Keratinocyte (primary cell): ENCODE data around the gene XAB2. TPM values are rescaled to one million over a fixed set of nuclear protein-coding genes. Genes with fewer than 3 reads are reported as not detected.

Experiments used
- DNase-seq: peaks from one replicate; pipeline ENCODE4 v3.0.0-alpha.2; 2011; ENCODE audit warnings: low read depth, missing footprints, low spot score
- FAIRE-seq: peaks from 2 replicates; lab custom pipeline; 2011; peaks lifted over from hg19 to GRCh38; lab: Jason Lieb, UNC
- H2AFZ ChIP-seq: 2 replicates; pipeline ENCODE4 v1.6.0; 2012; ENCODE audit warnings: low read length, control low read depth, inconsistent platforms; ENCODE audit not compliant: control insufficient read depth
- H3K27ac ChIP-seq: 2 replicates; pipeline ENCODE4 v1.5.1; 2011; ENCODE audit warnings: low read length; ENCODE audit not compliant: control insufficient read depth, insufficient read depth
- H3K27me3 ChIP-seq: 3 replicates; pipeline ENCODE4 v1.6.0; 2011; ENCODE audit warnings: low read length; ENCODE audit not compliant: control insufficient read depth, insufficient read depth; ENCODE audit errors: extremely low read depth
- H3K36me3 ChIP-seq, 2 experiments: 2 replicates in 1 of 2; 3 replicates in 1 of 2; pipeline ENCODE4 v1.5.1; 2011; ENCODE audit warnings: low read length in 2 of 2, mild to moderate bottlenecking in 1 of 2; ENCODE audit not compliant: control insufficient read depth in 2 of 2, insufficient read depth in 2 of 2; ENCODE audit errors: extremely low read depth in 1 of 2
- H3K4me1 ChIP-seq: 3 replicates; pipeline ENCODE4 v1.5.1; 2011; ENCODE audit warnings: low read length; ENCODE audit not compliant: control insufficient read depth, insufficient read depth; ENCODE audit errors: extremely low read depth
- H3K4me2 ChIP-seq: 3 replicates; pipeline ENCODE4 v1.6.0; 2011; ENCODE audit warnings: low read depth, low read length; ENCODE audit not compliant: control insufficient read depth, insufficient read depth; ENCODE audit errors: extremely low read depth
- H3K4me3 ChIP-seq, 3 experiments: fragments of 200-600 bp in 1 of 3; sonication (generic) in 1 of 3; 2 replicates in 2 of 3; 3 replicates in 1 of 3; pipeline ENCODE4 v1.5.1; 2011 to 2016; ENCODE audit warnings: low read length in 3 of 3, mild to moderate bottlenecking in 3 of 3, control low read depth in 2 of 3, inconsistent platforms in 1 of 3, low read depth in 1 of 3, mixed read lengths in 1 of 3, mixed run types in 1 of 3, moderate library complexity in 1 of 3; ENCODE audit not compliant: control insufficient read depth in 2 of 3, insufficient read depth in 2 of 3; ENCODE audit errors: extremely low read depth in 1 of 3
- H3K79me2 ChIP-seq: 2 replicates; pipeline ENCODE4 v1.6.0; 2012; ENCODE audit warnings: low read length; ENCODE audit not compliant: control insufficient read depth, insufficient read depth
- H3K9ac ChIP-seq: 3 replicates; pipeline ENCODE4 v1.6.0; 2011; ENCODE audit warnings: low read length; ENCODE audit not compliant: control insufficient read depth, insufficient read depth; ENCODE audit errors: extremely low read depth
- H3K9me1 ChIP-seq: 3 replicates; pipeline ENCODE4 v1.6.0; 2011; ENCODE audit warnings: low read length; ENCODE audit not compliant: control insufficient read depth, insufficient read depth; ENCODE audit errors: extremely low read depth
- H3K9me3 ChIP-seq: 2 replicates; pipeline ENCODE4 v1.5.1; 2012; ENCODE audit warnings: low read depth, low read length; ENCODE audit not compliant: control insufficient read depth
- H4K20me1 ChIP-seq: 3 replicates; pipeline ENCODE4 v1.6.0; 2011; ENCODE audit warnings: low read length; ENCODE audit not compliant: control insufficient read depth, insufficient read depth; ENCODE audit errors: extremely low read depth
- EZH2 ChIP-seq: IDR thresholded peaks from one replicate; pipeline ENCODE4 v1.6.1; 2012; ENCODE audit warnings: inconsistent platforms, mild to moderate bottlenecking, low read length, moderate library complexity
- dilution Hi-C: fragments of 300-500 bp; cut with MboI; formaldehyde crosslinking; loops from one replicate; pipeline ENCODE4 v1.7.0; 2020; ENCODE audit warnings: low sequenced_read_pairs; ENCODE audit not compliant: extremely low pct_ligation_motif_present
- polyA plus RNA-seq, 5 experiments: library from polyadenylated mRNA; depleted of rRNA in 3 of 5; stranded (reverse) in 3 of 5; stranded (forward) in 1 of 5; unstranded in 1 of 5; fragments of >200 nt; gene quantifications; 1 replicate in 1 of 5; 2 replicates in 3 of 5; 3 replicates in 1 of 5; pipeline versions ENCODE4 v1.2.1 to v1.2.3, GENCODE V29; 2011 to 2012; ENCODE audit warnings: missing spikeins in 2 of 5, low read depth in 1 of 5, low replicate concordance in 1 of 5
- TF ChIP-seq, protein P1 (sequence below), 3 experiments: IDR thresholded peaks in 1 of 3; conservative IDR thresholded peaks in 1 of 3; optimal IDR thresholded peaks in 1 of 3; 2 replicates in 2 of 3; 3 replicates in 1 of 3; pipeline versions ENCODE3 to v1.5.1; 2011; ENCODE audit warnings: low read length in 3 of 3, mild to moderate bottlenecking in 3 of 3, moderate library complexity in 2 of 3, control low read depth in 1 of 3, inconsistent platforms in 1 of 3; ENCODE audit not compliant: insufficient read depth in 2 of 3; ENCODE audit errors: extremely low read depth in 1 of 3

XAB2 gene
- polyA plus RNA-seq, 1 donor (not counting 4 experiments of a cell fraction or from before 2014, with no cell fraction given), result 15.6 TPM

GRCh38 chr19:7658219-7658686 is 28.9 kb upstream of the XAB2 start:
- no peak overlapping the region for H3K27ac ChIP-seq
- no peaks in the 10 kb centered on the region for H3K79me2 ChIP-seq
- no peaks in the 10 kb centered on the region for H3K9me3 ChIP-seq
- no peak for DNase-seq
- no peaks in the 10 kb centered on the region for H3K36me3 ChIP-seq
- TF ChIP-seq EZH2, result no peak
- TF ChIP-seq, protein P1, sequence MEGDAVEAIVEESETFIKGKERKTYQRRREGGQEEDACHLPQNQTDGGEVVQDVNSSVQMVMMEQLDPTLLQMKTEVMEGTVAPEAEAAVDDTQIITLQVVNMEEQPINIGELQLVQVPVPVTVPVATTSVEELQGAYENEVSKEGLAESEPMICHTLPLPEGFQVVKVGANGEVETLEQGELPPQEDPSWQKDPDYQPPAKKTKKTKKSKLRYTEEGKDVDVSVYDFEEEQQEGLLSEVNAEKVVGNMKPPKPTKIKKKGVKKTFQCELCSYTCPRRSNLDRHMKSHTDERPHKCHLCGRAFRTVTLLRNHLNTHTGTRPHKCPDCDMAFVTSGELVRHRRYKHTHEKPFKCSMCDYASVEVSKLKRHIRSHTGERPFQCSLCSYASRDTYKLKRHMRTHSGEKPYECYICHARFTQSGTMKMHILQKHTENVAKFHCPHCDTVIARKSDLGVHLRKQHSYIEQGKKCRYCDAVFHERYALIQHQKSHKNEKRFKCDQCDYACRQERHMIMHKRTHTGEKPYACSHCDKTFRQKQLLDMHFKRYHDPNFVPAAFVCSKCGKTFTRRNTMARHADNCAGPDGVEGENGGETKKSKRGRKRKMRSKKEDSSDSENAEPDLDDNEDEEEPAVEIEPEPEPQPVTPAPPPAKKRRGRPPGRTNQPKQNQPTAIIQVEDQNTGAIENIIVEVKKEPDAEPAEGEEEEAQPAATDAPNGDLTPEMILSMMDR (optimal IDR thresholded peaks at IDR 0.05 in 1 of 3, IDR thresholded peaks at IDR 0.05 in 1 of 3, conservative IDR thresholded peaks at IDR 0.05 in 1 of 3; ENCODE audit: extremely low read depth in 1 of 3, insufficient read depth in 2 of 3, low read length in 3 of 3), result no peak
- no peak overlapping the region for H3K9ac ChIP-seq
- H3K4me2 ChIP-seq, result no peak overlapping the region
- no peak for FAIRE-seq
- H3K9me1 ChIP-seq, result no peaks in the 10 kb centered on the region
- no peaks in the 10 kb centered on the region for H3K27me3 ChIP-seq
- dilution Hi-C loops, result no loop called here
- no peaks in the 10 kb centered on the region for H4K20me1 ChIP-seq
- no peaks in the 10 kb centered on the region for H3K4me1 ChIP-seq
- no peak overlapping the region for H3K4me3 ChIP-seq
- H2AFZ ChIP-seq, result no peak overlapping the region

DNA sequence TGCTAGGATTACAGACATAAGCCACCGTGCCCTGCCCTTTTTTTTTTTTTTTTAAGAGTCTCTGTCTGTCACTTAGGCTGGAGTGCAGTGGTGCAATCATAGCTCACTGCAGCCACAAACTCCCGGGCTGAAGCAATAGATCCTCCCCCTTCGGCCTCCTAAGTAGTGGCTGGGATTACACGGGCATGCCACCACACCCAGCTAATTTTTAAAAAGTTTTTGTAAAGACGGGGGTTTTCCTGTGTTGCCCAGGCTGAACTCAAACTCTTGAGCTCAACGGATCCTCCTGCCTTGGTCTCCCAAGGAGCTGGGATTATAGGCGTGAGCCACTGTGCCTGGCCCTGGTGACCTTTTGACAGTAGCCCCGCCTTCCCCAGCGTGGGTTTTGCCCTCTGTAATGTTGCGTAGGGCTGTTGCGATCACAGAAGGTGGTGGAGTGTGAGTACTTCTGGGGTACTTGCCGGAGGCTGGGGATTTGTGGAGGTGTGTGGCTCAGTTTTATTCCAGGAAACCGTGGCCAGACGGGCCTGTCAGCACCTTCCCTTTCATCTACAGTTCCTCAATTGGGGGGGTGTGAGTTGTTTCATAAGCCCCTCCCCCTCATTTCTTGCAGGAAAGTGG is 27.9 kb upstream of the XAB2 start:
- DNase-seq (no peak), FAIRE-seq (no peak)
- dilution Hi-C loops, result no loop called here
- Histone ChIP-seq H3K4me2 (no peak overlapping the region), H3K4me3 (no peak overlapping the region), H3K36me3 (no peaks in the 10 kb centered on the region), H3K9ac (no peak overlapping the region), H4K20me1 (no peaks in the 10 kb centered on the region), H3K79me2 (no peaks in the 10 kb centered on the region), H3K27me3 (no peaks in the 10 kb centered on the region), H3K4me1 (peaks cover 2% of the 10 kb centered on the region), H3K27ac (no peak overlapping the region), H3K9me3 (no peaks in the 10 kb centered on the region), H2AFZ (no peak overlapping the region), H3K9me1 (peaks cover 2% of the 10 kb centered on the region)
- TF ChIP-seq, protein P1 (optimal IDR thresholded peaks at IDR 0.05 in 1 of 3, IDR thresholded peaks at IDR 0.05 in 1 of 3, conservative IDR thresholded peaks at IDR 0.05 in 1 of 3; ENCODE audit: extremely low read depth in 1 of 3, insufficient read depth in 2 of 3, low read length in 3 of 3), result no peak
- no peak for TF ChIP-seq EZH2
